T-helper 1 cell (primary cell): ENCODE results near the gene OMG.
A peak's percentile ranks its signal among the peaks of the same experiment; 100 is the strongest.
"Not testable (repeated sequence)": the region's sequence is repeated elsewhere in the genome, so short reads cannot be mapped to it uniquely, and the experiment has no call there.

ENCODE experiments used
- DNase-seq, 5 donors: peaks; one replicate each; pipeline ENCODE4 v3.0.0-alpha.2; 2012 to 2020
- total RNA-seq, 4 donors: gene quantifications; one replicate each; lab custom pipeline; 2026; lab: John Stamatoyannopoulos, UW

Gene OMG
- 0.15 to 1.6 (median 0.57) reads per million in 4 donors for total RNA-seq

- no peak for DNase-seq
Measured at GRCh38 chr17:31297090-31297489, at the start of gene OMG. Gene OMG, minus strand, starts transcription at chr17:31297239. Its CDS starts 908 bp downstream, at chr17:31296331.

DNA sequence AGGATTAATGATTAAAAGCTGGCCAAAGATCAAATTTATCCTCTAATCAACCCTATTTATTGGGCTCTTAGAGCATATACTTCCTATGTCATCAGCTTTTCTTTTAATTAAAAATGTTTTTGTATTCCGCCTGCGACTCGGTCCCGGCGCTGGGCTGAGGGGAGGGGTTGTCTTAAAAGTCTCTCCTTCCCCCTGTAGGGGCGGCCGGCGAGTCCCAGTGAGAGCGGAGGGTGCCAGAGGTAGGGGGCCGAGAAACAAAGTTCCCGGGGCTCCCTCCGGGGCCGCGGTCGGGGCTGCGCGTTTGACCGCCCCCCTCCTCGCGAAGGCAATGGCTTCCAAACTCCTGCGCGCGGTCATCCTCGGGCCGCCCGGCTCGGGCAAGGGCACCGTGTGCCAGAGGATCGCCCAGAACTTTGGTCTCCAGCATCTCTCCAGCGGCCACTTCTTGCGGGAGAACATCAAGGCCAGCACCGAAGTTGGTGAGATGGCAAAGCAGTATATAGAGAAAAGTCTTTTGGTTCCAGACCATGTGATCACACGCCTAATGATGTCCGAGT lies 48.2 kb upstream of the OMG start:
- DNase-seq = not testable (repeated sequence)

DNA sequence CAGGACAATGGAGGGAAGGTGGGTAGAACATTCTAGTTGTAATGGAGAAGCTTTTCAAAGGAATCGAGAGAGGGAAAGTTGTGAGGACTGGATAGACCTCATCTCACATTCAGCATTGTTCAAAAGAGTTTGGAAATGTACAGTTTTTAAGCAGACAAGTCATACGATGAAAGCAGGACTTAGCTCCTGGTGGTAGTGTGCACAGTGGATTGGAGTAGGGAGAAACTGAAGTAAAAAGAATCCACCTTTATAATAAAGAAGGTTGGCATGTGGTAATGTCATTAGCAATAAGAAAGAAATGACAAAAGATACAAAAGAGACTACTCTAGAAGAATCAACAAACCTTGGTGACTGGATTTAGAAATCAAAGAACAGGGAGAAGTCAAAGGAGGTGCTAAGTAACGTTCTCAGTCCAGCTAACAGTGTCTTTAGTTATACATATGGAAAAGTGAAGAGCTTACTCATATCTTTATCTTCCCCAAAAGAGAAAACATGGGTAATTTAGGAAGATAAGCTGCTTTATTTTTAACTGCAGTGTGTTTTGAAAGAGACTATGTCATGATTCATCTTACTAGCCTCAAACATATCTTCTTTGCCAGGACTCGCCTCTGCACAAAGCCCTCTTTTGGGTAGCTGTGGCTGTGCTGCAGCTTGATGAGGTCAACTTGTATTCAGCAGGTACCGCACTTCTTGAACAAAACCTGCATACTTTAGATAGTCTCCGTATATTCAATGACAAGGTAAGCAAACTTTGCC lies 43.0 kb upstream of the OMG start:
- DNase-seq = no peak

- DNase-seq = no peak
Measured at GRCh38 chr17:31329221-31329620, 32.2 kb upstream of the OMG start.

- DNase-seq = no peak
Measured at GRCh38 chr17:31328160-31328535, 31.1 kb upstream of the OMG start.

GRCh38 chr17:31327534-31328159 lies 30.6 kb upstream of the OMG start:
- DNase-seq = no peak

DNA sequence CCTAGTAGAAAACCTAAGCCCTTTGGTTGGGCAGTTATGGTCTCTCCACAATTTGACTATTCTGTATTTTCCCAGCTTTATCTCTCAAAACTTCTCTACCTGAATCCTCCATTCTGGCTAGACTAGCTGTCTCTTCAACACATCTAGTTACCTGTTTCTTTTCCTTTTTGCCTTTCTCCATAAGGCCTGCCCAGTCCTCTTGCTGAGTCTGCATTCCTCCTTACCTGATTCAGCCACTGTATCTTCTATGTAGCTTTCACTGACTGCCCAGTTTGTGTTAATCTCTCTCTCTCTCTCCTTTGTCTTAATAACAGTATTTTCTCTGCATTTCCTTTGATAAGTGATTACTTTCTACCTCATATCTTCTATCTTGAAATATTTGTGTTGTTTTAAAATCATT lies 26.5 kb upstream of the OMG start:
- DNase-seq = no peak

- DNase-seq = peak in 2 of 5 donors; percentile 21 to 76
Measured at GRCh38 chr17:31321966-31322365, 24.9 kb upstream of the OMG start.

DNA sequence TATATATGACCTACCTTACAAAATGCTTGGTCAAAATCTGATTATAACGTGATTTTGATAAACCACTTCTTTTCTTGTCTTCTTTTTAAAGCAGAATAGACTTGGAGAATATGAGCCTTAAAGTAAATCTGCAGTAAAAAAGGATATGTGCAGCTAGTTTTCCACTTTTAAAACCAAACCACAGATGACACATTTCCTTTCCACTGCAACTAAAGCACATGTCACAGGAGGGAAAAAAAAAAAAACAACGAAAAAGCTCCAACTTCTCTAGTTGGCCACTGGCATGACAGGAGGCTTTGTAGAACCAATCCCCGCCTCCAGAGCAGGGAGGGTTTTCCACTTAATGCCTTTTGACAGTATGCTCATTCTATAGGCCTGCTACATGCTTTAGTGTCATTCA lies 24.4 kb upstream of the OMG start, which contains the start of gene EVI2A:
Gene EVI2A, minus strand, starts transcription at position 142 of the 400 bp plus-strand sequence. CDS start 2,609 bp downstream, outside the sequence.
- peak; percentile 59 to 95 (median 72) for DNase-seq

GRCh38 chr17:31320791-31321190 lies 23.8 kb upstream of the OMG start:
- peak in 1 of 5 donors; percentile 42 for DNase-seq

GRCh38 chr17:31320241-31320640 lies 23.2 kb upstream of the OMG start:
- DNase-seq = peak in 1 of 5 donors; percentile 35

GRCh38 chr17:31318851-31319661 lies 22.0 kb upstream of the OMG start:
- peak in 1 of 5 donors; percentile 33 for DNase-seq

GRCh38 chr17:31318298-31318801 lies 21.3 kb upstream of the OMG start:
- peak in 4 of 5 donors; percentile 23 to 75 (median 44) for DNase-seq

- no peak for DNase-seq
Measured at GRCh38 chr17:31314782-31315100, 17.7 kb upstream of the OMG start.

GRCh38 chr17:31313982-31314781 lies 17.1 kb upstream of the OMG start, which contains the start of gene EVI2B:
Gene EVI2B, minus strand, starts transcription at chr17:31314054. Its CDS starts 8,445 bp downstream, at chr17:31305609.
- DNase-seq = peak in 1 of 5 donors; percentile 78

DNA sequence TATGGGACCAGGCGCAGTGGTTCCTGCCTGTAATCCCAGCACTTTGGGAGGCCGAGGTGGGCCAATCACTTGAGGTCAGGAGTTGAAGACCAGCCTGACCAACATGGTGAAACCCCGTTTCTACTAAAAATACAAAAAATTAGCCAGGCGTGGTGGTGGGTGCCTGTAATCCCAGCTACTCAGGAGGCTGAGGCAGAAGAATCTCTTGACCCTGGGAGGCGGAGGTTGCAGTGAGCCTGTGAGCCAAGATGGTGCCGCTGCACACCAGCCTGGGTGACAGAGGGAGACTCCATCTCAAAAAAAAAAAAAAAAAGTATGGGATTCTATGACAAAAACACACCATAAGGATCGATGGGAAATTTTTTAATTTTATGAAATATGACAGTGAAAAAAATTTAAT lies 15.2 kb upstream of the OMG start:
- peak in 3 of 5 donors; percentile 28 to 62 (median 32) for DNase-seq

DNA sequence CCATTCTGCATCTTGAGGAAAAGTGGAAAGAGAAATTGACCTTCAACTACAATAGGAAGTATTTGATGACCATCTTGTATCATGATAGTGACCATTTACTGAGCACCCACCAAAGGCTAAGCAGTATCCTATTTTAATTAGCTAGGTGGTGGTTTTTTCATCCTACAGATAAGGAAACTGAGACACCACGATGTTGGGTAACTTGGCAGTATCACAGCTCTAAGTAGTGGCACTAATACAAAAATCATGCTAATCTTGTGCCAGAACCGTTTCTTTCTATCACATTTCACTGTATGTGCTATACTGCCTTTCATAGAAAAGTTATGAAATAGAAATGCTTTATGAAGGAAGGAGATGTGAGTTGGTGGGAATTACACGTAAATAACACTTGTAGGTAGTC lies 14.5 kb upstream of the OMG start:
- DNase-seq = peak in 1 of 5 donors; percentile 23

GRCh38 chr17:31310886-31311285 lies 13.8 kb upstream of the OMG start:
- DNase-seq = peak in 1 of 5 donors; percentile 45

DNA sequence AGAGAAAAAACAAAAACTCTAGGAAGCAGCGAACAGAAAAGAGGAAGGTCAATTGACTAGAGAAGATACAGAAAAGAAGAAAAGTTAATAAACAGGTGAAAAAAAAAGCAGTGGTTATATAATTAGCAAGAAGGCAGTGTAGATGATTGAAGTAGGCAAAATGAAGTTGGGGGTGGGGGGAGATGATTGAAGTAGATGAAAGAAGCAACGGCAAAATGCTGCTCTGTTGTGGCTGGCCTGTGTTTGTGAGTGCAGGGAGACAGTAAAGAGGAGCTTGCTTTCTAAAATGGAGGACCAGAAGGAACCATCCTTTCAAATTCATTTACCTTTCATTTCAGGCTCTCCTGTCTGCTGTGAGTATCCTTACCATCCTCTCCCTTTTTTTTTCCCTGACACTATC lies 13.2 kb upstream of the OMG start:
- peak; percentile 40 to 80 (median 61) for DNase-seq

- peak in 1 of 5 donors; percentile 43 for DNase-seq
Measured at GRCh38 chr17:31309556-31309955, 12.5 kb upstream of the OMG start.
